ENCODE measurements around the gene DENND2A. TPM values are rescaled to one million over a fixed set of nuclear protein-coding genes. Genes with fewer than 3 reads are reported as not detected.
"Not testable (repeated sequence)": the region's sequence is repeated elsewhere in the genome, so short reads cannot be mapped to it uniquely, and the experiment has no call there.

DENND2A gene
- polyA plus RNA-seq, 1 donor, result 12.2 TPM

DNA sequence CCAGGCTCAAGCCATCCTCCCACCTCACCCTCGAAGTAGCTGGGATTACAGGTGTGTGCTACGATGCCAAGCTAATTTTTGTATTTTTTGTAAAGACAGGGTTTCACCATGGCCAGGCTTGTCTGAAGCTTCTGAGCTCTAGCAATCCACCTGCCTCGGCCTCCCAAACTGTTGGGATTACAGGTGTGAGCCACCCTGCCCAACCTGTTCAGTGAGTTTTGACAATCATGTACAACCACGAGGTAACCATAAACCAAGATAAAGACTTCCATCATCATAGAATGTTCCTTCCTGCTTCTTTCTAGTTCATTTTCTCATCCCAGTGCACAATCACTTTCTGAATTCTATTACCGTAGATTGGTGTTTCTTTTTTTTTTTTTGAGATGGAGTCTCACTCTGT lies 130.8 kb downstream of the DENND2A start:
- no peaks in the 10 kb centered on the region for H3K4me1 ChIP-seq (ENCODE audit: control insufficient read depth, insufficient read depth, low read length)
- no peak overlapping the region for H3K27ac ChIP-seq (ENCODE audit: low read length)
- WGBS (ENCODE audit: insufficient coverage, low lambda C conversion rate), result 22% methylated on average over 2 of the region's 5 CpGs
- H3K9me3 ChIP-seq (ENCODE audit: control insufficient read depth, low read depth, low read length), result no peaks in the 10 kb centered on the region
- no peak overlapping the region for H3K4me3 ChIP-seq (ENCODE audit: low read length)
- no peaks in the 10 kb centered on the region for H3K27me3 ChIP-seq (ENCODE audit: control insufficient read depth, insufficient read depth, low read length)
- peak; percentile 27 to 60 for DNase-seq
- no peaks in the 10 kb centered on the region for H3K36me3 ChIP-seq (ENCODE audit: control insufficient read depth, insufficient read depth, low read length)

GRCh38 chr7:140507556-140507955 lies 133.1 kb downstream of the DENND2A start:
- whole genome bisulfite sequencing (ENCODE audit: insufficient coverage, low lambda C conversion rate), result no CpG with 5 or more reads among the region's 6 CpGs
- not testable (repeated sequence) for H3K27ac ChIP-seq (ENCODE audit: low read length)

GRCh38 chr7:140506788-140507464 lies 133.7 kb downstream of the DENND2A start:
- Histone ChIP-seq H3K9me3 (ENCODE audit: control insufficient read depth, low read depth, low read length) (no peaks in the 10 kb centered on the region), H3K4me1 (ENCODE audit: control insufficient read depth, insufficient read depth, low read length) (no peaks in the 10 kb centered on the region), H3K27me3 (ENCODE audit: control insufficient read depth, insufficient read depth, low read length) (no peaks in the 10 kb centered on the region), H3K4me3 (ENCODE audit: low read length) (no peak overlapping the region), H3K27ac (ENCODE audit: low read length) (peak overlapping the region; percentile 38), H3K36me3 (ENCODE audit: control insufficient read depth, insufficient read depth, low read length) (no peaks in the 10 kb centered on the region)
- DNase-seq, result peak in 1 of 2 donors; percentile 35
- no CpG with 5 or more reads among the region's 5 CpGs for WGBS (ENCODE audit: insufficient coverage, low lambda C conversion rate)

More at GRCh38 chr7:140507556-140507955, 133.1 kb downstream of the DENND2A start:
- H3K4me1 ChIP-seq (ENCODE audit: control insufficient read depth, insufficient read depth, low read length); DNase-seq; H3K9me3 ChIP-seq (ENCODE audit: control insufficient read depth, low read depth, low read length); H3K4me3 ChIP-seq (ENCODE audit: low read length); H3K27me3 ChIP-seq (ENCODE audit: control insufficient read depth, insufficient read depth, low read length); H3K36me3 ChIP-seq (ENCODE audit: control insufficient read depth, insufficient read depth, low read length): not testable (repeated sequence)

DNA sequence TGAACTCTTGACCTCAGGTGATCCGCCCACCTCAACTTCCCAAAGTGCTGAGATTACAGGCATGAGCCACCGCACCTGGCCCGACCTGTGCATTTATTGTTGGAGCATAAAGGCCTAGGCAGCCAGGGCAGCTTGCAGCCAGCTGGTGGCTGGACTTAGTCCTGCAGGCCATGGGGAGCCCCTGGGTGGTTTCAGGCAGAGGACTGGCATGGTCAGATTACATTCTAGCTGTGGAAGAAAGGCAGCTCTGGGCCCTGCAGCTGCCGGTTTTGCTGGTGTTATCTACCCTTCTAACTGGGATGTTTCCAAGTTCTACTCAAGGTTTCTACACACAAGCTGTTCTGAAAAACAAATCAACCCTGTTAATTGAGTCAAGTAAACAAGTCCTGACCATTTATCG lies 138.6 kb downstream of the DENND2A start:
- Histone ChIP-seq H3K9me3 (ENCODE audit: control insufficient read depth, low read depth, low read length) (no peaks in the 10 kb centered on the region), H3K4me1 (ENCODE audit: control insufficient read depth, insufficient read depth, low read length) (no peaks in the 10 kb centered on the region), H3K27me3 (ENCODE audit: control insufficient read depth, insufficient read depth, low read length) (no peaks in the 10 kb centered on the region), H3K4me3 (ENCODE audit: low read length) (no peak overlapping the region), H3K27ac (ENCODE audit: low read length) (no peak overlapping the region), H3K36me3 (ENCODE audit: control insufficient read depth, insufficient read depth, low read length) (no peaks in the 10 kb centered on the region)
- no CpG with 5 or more reads among the region's 5 CpGs for WGBS (ENCODE audit: insufficient coverage, low lambda C conversion rate)
- DNase-seq, result peak; percentile 29 to 59

GRCh38 chr7:140497807-140498206 lies 142.8 kb downstream of the DENND2A start:
- WGBS (ENCODE audit: insufficient coverage, low lambda C conversion rate), result no CpG with 5 or more reads among the region's 7 CpGs
- H3K4me1 ChIP-seq (ENCODE audit: control insufficient read depth, insufficient read depth, low read length); H3K4me3 ChIP-seq (ENCODE audit: low read length); H3K9me3 ChIP-seq (ENCODE audit: control insufficient read depth, low read depth, low read length); H3K27me3 ChIP-seq (ENCODE audit: control insufficient read depth, insufficient read depth, low read length); DNase-seq; H3K27ac ChIP-seq (ENCODE audit: low read length); H3K36me3 ChIP-seq (ENCODE audit: control insufficient read depth, insufficient read depth, low read length): not testable (repeated sequence)

DNA sequence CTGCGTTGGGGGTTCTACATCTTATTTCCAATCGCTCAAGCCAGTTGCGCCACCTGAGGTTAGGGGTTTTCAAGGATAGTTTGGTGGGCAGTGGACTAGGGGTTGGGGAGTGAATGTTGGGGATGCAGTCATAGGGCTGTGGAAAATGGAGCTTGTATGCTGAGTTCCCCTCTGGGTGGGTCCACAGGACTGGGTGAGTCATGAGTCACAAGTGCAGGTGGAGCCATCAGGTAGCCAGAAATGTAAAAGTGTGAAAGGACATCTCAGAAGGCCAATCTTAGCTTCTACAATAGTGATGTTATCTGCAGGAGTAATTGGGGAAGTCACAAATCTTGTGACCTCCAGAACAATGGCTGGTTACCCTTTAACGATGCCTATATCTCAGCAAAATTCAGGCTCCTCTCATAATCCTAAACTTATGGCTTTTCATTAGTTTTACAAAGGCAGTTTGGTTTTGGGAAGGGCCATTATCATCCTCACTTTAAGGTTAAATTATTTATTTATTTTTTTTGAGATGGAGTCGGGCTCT lies 143.3 kb downstream of the DENND2A start:
- Histone ChIP-seq H3K4me1 (ENCODE audit: control insufficient read depth, insufficient read depth, low read length) (no peaks in the 10 kb centered on the region), H3K9me3 (ENCODE audit: control insufficient read depth, low read depth, low read length) (no peaks in the 10 kb centered on the region), H3K36me3 (ENCODE audit: control insufficient read depth, insufficient read depth, low read length) (no peaks in the 10 kb centered on the region), H3K27ac (ENCODE audit: low read length) (no peak overlapping the region), H3K27me3 (ENCODE audit: control insufficient read depth, insufficient read depth, low read length) (no peaks in the 10 kb centered on the region), H3K4me3 (ENCODE audit: low read length) (no peak overlapping the region)
- DNase-seq, result no peak
- WGBS (ENCODE audit: insufficient coverage, low lambda C conversion rate), result no CpG with 5 or more reads among the region's 5 CpGs

DNA sequence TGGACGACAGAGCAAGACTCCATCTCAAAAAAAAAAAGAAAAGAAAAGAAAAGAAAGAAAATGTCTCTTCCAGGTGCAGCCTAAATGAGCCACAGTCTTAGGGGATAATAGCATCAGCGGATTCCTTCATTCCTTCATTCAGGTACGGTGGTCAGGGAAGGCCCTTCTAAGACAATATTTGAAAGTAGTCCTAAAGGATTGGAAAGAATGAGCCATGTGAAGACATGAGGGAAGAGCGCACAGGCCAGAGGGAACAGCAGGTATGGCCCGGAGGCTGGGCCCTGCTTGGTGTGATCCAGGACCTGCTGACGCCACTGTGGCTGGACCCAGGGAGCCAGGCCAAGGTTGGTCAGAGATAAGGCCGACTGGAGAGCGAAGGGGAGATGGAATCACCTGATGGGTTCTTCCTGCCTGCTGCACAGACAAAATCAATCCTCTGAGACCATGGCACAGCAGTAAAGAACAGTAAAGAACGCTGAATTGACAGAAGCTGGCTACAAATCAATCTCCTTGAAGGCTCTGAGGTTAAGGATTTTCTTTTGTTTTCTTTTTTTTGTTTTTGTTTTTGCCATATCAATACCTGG lies 145.0 kb downstream of the DENND2A start:
- Histone ChIP-seq H3K4me1 (ENCODE audit: control insufficient read depth, insufficient read depth, low read length) (no peaks in the 10 kb centered on the region), H3K36me3 (ENCODE audit: control insufficient read depth, insufficient read depth, low read length) (no peaks in the 10 kb centered on the region)

GRCh38 chr7:140494867-140495266 lies 145.7 kb downstream of the DENND2A start:
- no peak overlapping the region for H3K27ac ChIP-seq (ENCODE audit: low read length)
- 76% methylated on average over 3 of the region's 9 CpGs for WGBS (ENCODE audit: insufficient coverage, low lambda C conversion rate)

More for the DNA sequence above, 145.0 kb downstream of the DENND2A start:
- no peak overlapping the region for H3K27ac ChIP-seq (ENCODE audit: low read length)
- H3K4me3 ChIP-seq (ENCODE audit: low read length), result no peak overlapping the region
- H3K9me3 ChIP-seq (ENCODE audit: control insufficient read depth, low read depth, low read length), result no peaks in the 10 kb centered on the region
- no peak for DNase-seq
- no peaks in the 10 kb centered on the region for H3K27me3 ChIP-seq (ENCODE audit: control insufficient read depth, insufficient read depth, low read length)
- 80% methylated on average over 1 of the region's 9 CpGs for WGBS (ENCODE audit: insufficient coverage, low lambda C conversion rate)

DNA sequence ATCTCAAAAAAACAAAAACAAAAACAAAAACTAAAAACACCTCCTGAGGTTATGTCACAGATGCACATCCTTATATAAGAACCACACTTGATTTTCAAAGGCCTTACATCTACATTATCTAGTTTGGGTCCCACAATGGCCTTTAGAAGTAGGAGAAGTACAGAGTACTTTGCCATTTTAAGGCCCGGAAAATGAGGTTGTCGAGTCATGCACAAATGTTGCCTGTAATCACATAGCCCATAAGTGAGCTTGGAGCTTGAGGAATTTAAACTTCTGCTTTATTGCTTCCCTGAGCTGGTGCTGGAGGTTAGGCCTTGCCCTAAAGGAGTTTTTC lies 151.6 kb downstream of the DENND2A start:
- Histone ChIP-seq H3K9me3 (ENCODE audit: control insufficient read depth, low read depth, low read length) (no peaks in the 10 kb centered on the region), H3K4me3 (ENCODE audit: low read length) (no peak overlapping the region), H3K36me3 (ENCODE audit: control insufficient read depth, insufficient read depth, low read length) (no peaks in the 10 kb centered on the region), H3K4me1 (ENCODE audit: control insufficient read depth, insufficient read depth, low read length) (peaks cover 12% of the 10 kb centered on the region), H3K27ac (ENCODE audit: low read length) (no peak overlapping the region), H3K27me3 (ENCODE audit: control insufficient read depth, insufficient read depth, low read length) (no peaks in the 10 kb centered on the region)
- WGBS (ENCODE audit: insufficient coverage, low lambda C conversion rate), result 80% methylated on average over 2 of the region's 2 CpGs
- no peak for DNase-seq

More at GRCh38 chr7:140494867-140495266, 145.7 kb downstream of the DENND2A start:
- DNase-seq, result no peak
- no peaks in the 10 kb centered on the region for H3K9me3 ChIP-seq (ENCODE audit: control insufficient read depth, low read depth, low read length)
- no peak overlapping the region for H3K4me3 ChIP-seq (ENCODE audit: low read length)
- no peaks in the 10 kb centered on the region for H3K27me3 ChIP-seq (ENCODE audit: control insufficient read depth, insufficient read depth, low read length)
- no peaks in the 10 kb centered on the region for H3K4me1 ChIP-seq (ENCODE audit: control insufficient read depth, insufficient read depth, low read length)
- no peaks in the 10 kb centered on the region for H3K36me3 ChIP-seq (ENCODE audit: control insufficient read depth, insufficient read depth, low read length)

DNA sequence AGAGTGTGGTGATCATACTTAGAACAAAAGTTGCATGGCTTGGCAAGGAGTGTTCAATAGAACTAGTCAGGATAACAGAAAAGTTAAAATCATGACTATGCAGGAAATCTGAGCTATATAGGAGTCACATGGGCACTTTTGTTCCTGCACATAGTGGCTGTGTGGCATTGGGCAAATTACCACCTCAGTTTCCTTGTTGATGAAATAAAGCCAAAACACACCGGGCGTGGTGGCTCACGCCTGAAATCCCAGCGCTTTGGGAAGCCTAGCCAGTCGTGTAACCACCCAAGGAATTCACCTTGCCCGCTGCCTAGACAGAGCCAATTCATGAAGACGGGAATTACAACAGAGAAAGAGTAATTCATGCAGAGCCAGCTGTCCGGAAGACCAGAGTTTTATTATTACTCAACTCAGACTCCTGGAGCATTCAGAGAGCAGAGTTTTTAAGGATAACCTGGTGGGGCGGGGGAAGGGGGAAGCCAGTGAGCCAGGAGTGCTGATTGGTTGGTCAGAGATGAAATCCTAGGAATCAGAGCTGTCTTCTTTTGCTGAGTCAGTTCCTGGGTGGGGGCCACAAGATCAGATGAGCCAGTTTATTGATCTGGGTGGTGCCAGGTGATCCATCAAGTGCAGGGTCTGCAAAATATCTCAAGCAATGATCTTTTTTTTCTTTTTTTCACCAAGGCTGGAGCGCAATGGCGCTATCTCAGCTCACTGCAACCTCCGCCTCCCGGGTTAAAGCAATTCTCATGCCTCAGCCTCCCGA lies 154.9 kb downstream of the DENND2A start:
- Histone ChIP-seq H3K36me3 (ENCODE audit: control insufficient read depth, insufficient read depth, low read length) (no peaks in the 10 kb centered on the region), H3K9me3 (ENCODE audit: control insufficient read depth, low read depth, low read length) (no peaks in the 10 kb centered on the region), H3K27ac (ENCODE audit: low read length) (peak overlapping the region; percentile 43), H3K27me3 (ENCODE audit: control insufficient read depth, insufficient read depth, low read length) (no peaks in the 10 kb centered on the region), H3K4me3 (ENCODE audit: low read length) (no peak overlapping the region), H3K4me1 (ENCODE audit: control insufficient read depth, insufficient read depth, low read length) (peaks cover 12% of the 10 kb centered on the region)
- WGBS (ENCODE audit: insufficient coverage, low lambda C conversion rate), result no CpG with 5 or more reads among the region's 14 CpGs
- DNase-seq, result peak in 1 of 2 donors; percentile 71

Data from large intestine (tissue), 3 donors.